ENCODE results near the gene FTSJ3. TPM values are rescaled to one million over a fixed set of nuclear protein-coding genes. Genes with fewer than 3 reads are reported as not detected.

FTSJ3 gene
- total and polyA plus RNA-seq, 2 of the 13 experiments (the other 11 are each of a cell fraction or from before 2014, with no cell fraction given): 26.0 to 64.2 TPM

- TF ChIP-seq ATF7 (IDR thresholded peaks at IDR 0.05): no peak
- no peak for TF ChIP-seq ATF7 (CRISPR knock-in tag; IDR thresholded peaks at IDR 0.05)
- no peak for TF ChIP-seq ZNF331 (CRISPR knock-in tag; IDR thresholded peaks at IDR 0.05)
- 0 out of 2 replicates have a peak, but pooled peaks have one; percentile 18 for TF ChIP-seq THAP7 (CRISPR knock-in tag; IDR thresholded peaks at IDR 0.05)
- TF ChIP-seq PAX8 (CRISPR knock-in tag; IDR thresholded peaks at IDR 0.05; ENCODE audit: borderline replicate concordance): no peak
- 0 out of 2 replicates have a peak, but pooled peaks have one; percentile 27 for TF ChIP-seq SOX5 (CRISPR knock-in tag; IDR thresholded peaks at IDR 0.05; ENCODE audit: borderline replicate concordance)
- 0 out of 2 replicates have a peak, but pooled peaks have one; percentile 25 for TF ChIP-seq MIER2 (CRISPR knock-in tag; IDR thresholded peaks at IDR 0.05)
- peak; percentile 23 for TF ChIP-seq TEAD3 (CRISPR knock-in tag; optimal IDR thresholded peaks at IDR 0.05; ENCODE audit: borderline replicate concordance)
- 0 out of 2 replicates have a peak, but pooled peaks have one; percentile 46 for TF ChIP-seq ZNF136 (CRISPR knock-in tag; IDR thresholded peaks at IDR 0.05; ENCODE audit: low read depth)
- 0 out of 2 replicates have a peak, but pooled peaks have one; percentile 69 for TF ChIP-seq NCOA1 (CRISPR knock-in tag; IDR thresholded peaks at IDR 0.05)
- peak; percentile 71; the same call in 1 of the 2 replicates for TF ChIP-seq DPF2 (CRISPR knock-in tag; IDR thresholded peaks at IDR 0.05; ENCODE audit: borderline replicate concordance, low read depth)
- TF ChIP-seq EP300 (IDR thresholded peaks at IDR 0.05; ENCODE audit: low read depth in 2 of 2, low read length in 2 of 2): peak in 1 of 2 experiments; percentile 63; a peak in 2 of 4 replicates
- TF ChIP-seq EP300 (CRISPR knock-in tag; IDR thresholded peaks at IDR 0.05; ENCODE audit: borderline replicate concordance): no peak
- peak; percentile 67; the same call in 1 of the 2 replicates for TF ChIP-seq RXRB (CRISPR knock-in tag; IDR thresholded peaks at IDR 0.05; ENCODE audit: borderline replicate concordance)
- no peak for TF ChIP-seq ZNF790 (CRISPR knock-in tag; IDR thresholded peaks at IDR 0.05; ENCODE audit: borderline replicate concordance)
- TF ChIP-seq RCOR2 (CRISPR knock-in tag; IDR thresholded peaks at IDR 0.05): peak; percentile 60; the same call in 1 of the 2 replicates
- TF ChIP-seq ZGPAT (CRISPR knock-in tag; IDR thresholded peaks at IDR 0.05): 0 out of 2 replicates have a peak, but pooled peaks have one; percentile 16
- TF ChIP-seq ZNF414 (CRISPR knock-in tag; IDR thresholded peaks at IDR 0.05): peak; percentile 67; the same call in 1 of the 2 replicates
- TF ChIP-seq ZNF281 (CRISPR knock-in tag; IDR thresholded peaks at IDR 0.05; ENCODE audit: borderline replicate concordance): peak; percentile 50; the same call in 1 of the 2 replicates
- peak; percentile 96 for TF ChIP-seq PAXIP1 (CRISPR knock-in tag; conservative IDR thresholded peaks at IDR 0.05)
Observed at GRCh38 chr17:63854709-63855108, 27.2 kb upstream of the FTSJ3 start (continued).

Measured in HepG2 (cell line).